CD4-positive, CD25-positive, alpha-beta regulatory T cell (primary cell): ENCODE data around the gene SPECC1. TPM values are rescaled to one million over a fixed set of nuclear protein-coding genes. Genes with fewer than 3 reads are reported as not detected.

Experiments used
- ATAC-seq, 2 donors: fragments of 150-1000 bp; cut with Tn5 transposase; one replicate each; pipeline ENCODE4 v1.10.0; 2021; ENCODE audit warnings: low read depth in 2 of 2, moderate number of reproducible peaks in 2 of 2, moderate library complexity in 1 of 2
- DNase-seq, 3 donors: peaks; one replicate each; pipeline versions ENCODE4 v3.0.0 to v3.0.0-alpha.2; 2012 to 2022; ENCODE audit warnings: mixed read lengths in 1 of 3
- H3K27ac ChIP-seq: one replicate; pipeline ENCODE4 v1.7.0; 2013; ENCODE audit warnings: mild to moderate bottlenecking, low read length; ENCODE audit not compliant: insufficient read depth, poor library complexity, severe bottlenecking
- H3K27me3 ChIP-seq: one replicate; pipeline ENCODE4 v1.7.0; 2013; ENCODE audit warnings: low read length; ENCODE audit not compliant: control insufficient read depth, insufficient read depth
- H3K36me3 ChIP-seq: one replicate; pipeline ENCODE4 v1.7.0; 2013; ENCODE audit warnings: mild to moderate bottlenecking, low read length, moderate library complexity; ENCODE audit not compliant: control insufficient read depth, insufficient read depth
- H3K4me1 ChIP-seq: 2 replicates; pipeline ENCODE4 v1.7.0; 2013; ENCODE audit warnings: mild to moderate bottlenecking, low read length; ENCODE audit not compliant: insufficient read depth, control insufficient read depth, poor library complexity, severe bottlenecking
- H3K4me3 ChIP-seq: one replicate; pipeline ENCODE4 v1.7.0; 2013; ENCODE audit warnings: low read depth, mild to moderate bottlenecking, low read length, moderate library complexity
- H3K9me3 ChIP-seq, 2 experiments: 1 replicate in 1 of 2; 2 replicates in 1 of 2; pipeline ENCODE4 v1.7.0; 2013; ENCODE audit warnings: low read length in 2 of 2, mild to moderate bottlenecking in 1 of 2, moderate library complexity in 1 of 2; ENCODE audit not compliant: control insufficient read depth in 2 of 2
- H3K27ac Mint-ChIP-seq, 3 donors: one replicate each; pipeline ENCODE4 v1.8.0; 2020 to 2022; ENCODE audit warnings: mild to moderate bottlenecking in 3 of 3, mixed read lengths in 3 of 3, moderate library complexity in 2 of 3
- H3K27me3 Mint-ChIP-seq: one replicate; pipeline ENCODE4 v1.8.0; 2022; ENCODE audit warnings: mild to moderate bottlenecking, mixed read lengths
- H3K36me3 Mint-ChIP-seq: one replicate; pipeline ENCODE4 v1.8.0; 2020; ENCODE audit warnings: mixed read lengths
- H3K4me1 Mint-ChIP-seq, 4 donors: one replicate each; pipeline ENCODE4 v1.8.0; 2020 to 2022; ENCODE audit warnings: mixed read lengths in 4 of 4, mild to moderate bottlenecking in 1 of 4
- H3K4me3 Mint-ChIP-seq, 4 donors: one replicate each; pipeline ENCODE4 v1.8.0; 2020 to 2022; ENCODE audit warnings: mild to moderate bottlenecking in 4 of 4, mixed read lengths in 4 of 4, moderate library complexity in 3 of 4
- H3K9me3 Mint-ChIP-seq, 7 donors: one replicate each; pipeline ENCODE4 v1.8.0; 2020 to 2022; ENCODE audit warnings: mixed read lengths in 7 of 7, mild to moderate bottlenecking in 3 of 7, moderate library complexity in 2 of 7
- polyA plus RNA-seq, 4 donors: library from polyadenylated mRNA; unstranded; fragments of 300-500 nt; fragmentation: Illumina TruSeq; gene quantifications; one replicate each; pipeline ENCODE4 v1.2.3, GENCODE V29; 2021
- total RNA-seq: library from RNA; stranded (reverse); gene quantifications from one replicate; pipeline ENCODE4 v1.2.3, GENCODE V29; 2022

SPECC1 gene
- total and polyA plus RNA-seq, 5 donors from 2014 or later = 0.62 to 6.5 (median 1.2) TPM

- no peaks in the 10 kb centered on the region for H3K36me3 ChIP-seq
- no peaks in the 10 kb centered on the region for H3K9me3 ChIP-seq
- H3K4me1 ChIP-seq = peaks cover 21% of the 10 kb centered on the region
- ATAC-seq (no peak), DNase-seq (no peak)
- H3K4me3 ChIP-seq = peak overlapping the region; percentile 87
- Mint-ChIP-seq H3K4me1 (peaks cover 14 to 44% (median 27%) of the 10 kb centered on the region in 4 donors), H3K27ac (peak overlapping the region; percentile 94 to 99 (median 97)), H3K4me3 (peak overlapping the region; percentile 95 to 99 (median 97)), H3K36me3 (peaks cover 11% of the 10 kb centered on the region), H3K9me3 (peaks cover 0 to 2% (median 0%) of the 10 kb centered on the region in 7 donors), H3K27me3 (no peaks in the 10 kb centered on the region)
- peak overlapping the region; percentile 91 for H3K27ac ChIP-seq
- no peaks in the 10 kb centered on the region for H3K27me3 ChIP-seq
Measured at GRCh38 chr17:19978805-19979211, 30.4 kb upstream of the SPECC1 start.

- Mint-ChIP-seq H3K4me3 (peak overlapping the region in 3 of 4 donors; percentile 48 to 77 (median 74)), H3K27me3 (no peaks in the 10 kb centered on the region), H3K36me3 (peaks cover 8% of the 10 kb centered on the region)
Measured at GRCh38 chr17:19979917-19980770, 29.0 kb upstream of the SPECC1 start.

GRCh38 chr17:19986941-19987861, 22.0 kb upstream of the SPECC1 start:
- peak overlapping the region in 1 of 3 donors; percentile 41 for H3K27ac Mint-ChIP-seq
- Histone ChIP-seq H3K4me1 (no peaks in the 10 kb centered on the region), H3K9me3 (no peaks in the 10 kb centered on the region), H3K27me3 (no peaks in the 10 kb centered on the region), H3K27ac (no peak overlapping the region), H3K36me3 (no peaks in the 10 kb centered on the region), H3K4me3 (no peak overlapping the region)
- ATAC-seq (no peak), DNase-seq (peak in 1 of 3 donors; percentile 28)
- peaks cover 34% of the 10 kb centered on the region for H3K27me3 Mint-ChIP-seq
- H3K4me3 Mint-ChIP-seq = no peak overlapping the region
- H3K36me3 Mint-ChIP-seq = no peaks in the 10 kb centered on the region
- H3K4me1 Mint-ChIP-seq = no peaks in the 10 kb centered on the region
- H3K9me3 Mint-ChIP-seq = no peaks in the 10 kb centered on the region

More at GRCh38 chr17:19979917-19980770, 29.0 kb upstream of the SPECC1 start:
- Histone ChIP-seq H3K9me3 (no peaks in the 10 kb centered on the region), H3K4me1 (peaks cover 21% of the 10 kb centered on the region), H3K4me3 (no peak overlapping the region), H3K27ac (no peak overlapping the region), H3K27me3 (no peaks in the 10 kb centered on the region), H3K36me3 (no peaks in the 10 kb centered on the region)
- Mint-ChIP-seq H3K4me1 (peaks cover 7 to 31% (median 21%) of the 10 kb centered on the region in 4 donors), H3K9me3 (peaks cover 0 to 2% (median 0%) of the 10 kb centered on the region in 7 donors), H3K27ac (no peak overlapping the region)
- ATAC-seq (no peak), DNase-seq (no peak)

GRCh38 chr17:19987897-19988296, 21.3 kb upstream of the SPECC1 start:
- Histone ChIP-seq H3K9me3 (no peaks in the 10 kb centered on the region), H3K27ac (no peak overlapping the region), H3K27me3 (no peaks in the 10 kb centered on the region), H3K36me3 (no peaks in the 10 kb centered on the region), H3K4me3 (no peak overlapping the region), H3K4me1 (peaks cover 2% of the 10 kb centered on the region)
- no peak for DNase-seq
- H3K4me3 Mint-ChIP-seq = no peak overlapping the region
- no peaks in the 10 kb centered on the region for H3K36me3 Mint-ChIP-seq
- ATAC-seq = no peak
- peaks cover 41% of the 10 kb centered on the region for H3K27me3 Mint-ChIP-seq
- no peaks in the 10 kb centered on the region for H3K9me3 Mint-ChIP-seq
- H3K27ac Mint-ChIP-seq = no peak overlapping the region
- H3K4me1 Mint-ChIP-seq = peaks cover 0 to 4% (median 2%) of the 10 kb centered on the region in 4 donors

GRCh38 chr17:19991252-19991885, 17.8 kb upstream of the SPECC1 start:
- H3K27ac ChIP-seq = no peak overlapping the region
- no peaks in the 10 kb centered on the region for H3K36me3 ChIP-seq
- Mint-ChIP-seq H3K4me1 (peaks cover 0 to 6% (median 2%) of the 10 kb centered on the region in 4 donors), H3K27ac (no peak overlapping the region), H3K9me3 (no peaks in the 10 kb centered on the region), H3K27me3 (peaks cover 50% of the 10 kb centered on the region), H3K36me3 (no peaks in the 10 kb centered on the region), H3K4me3 (no peak overlapping the region)
- H3K27me3 ChIP-seq = no peaks in the 10 kb centered on the region
- no peak for DNase-seq
- no peak for ATAC-seq
- H3K4me1 ChIP-seq = peaks cover 4% of the 10 kb centered on the region
- no peaks in the 10 kb centered on the region for H3K9me3 ChIP-seq
- H3K4me3 ChIP-seq = no peak overlapping the region

GRCh38 chr17:19992803-19993713, 16.1 kb upstream of the SPECC1 start:
- H3K9me3 ChIP-seq = no peaks in the 10 kb centered on the region
- no peak overlapping the region for H3K27ac ChIP-seq
- no peak overlapping the region for H3K4me3 ChIP-seq
- ATAC-seq (peak; percentile 95 to 97), DNase-seq (peak; percentile 59 to 79 (median 75))
- Mint-ChIP-seq H3K4me3 (peak overlapping the region in 2 of 4 donors; percentile 54 to 67), H3K9me3 (no peaks in the 10 kb centered on the region), H3K4me1 (peaks cover 0 to 7% (median 4%) of the 10 kb centered on the region in 4 donors), H3K27me3 (peaks cover 58% of the 10 kb centered on the region), H3K27ac (peak overlapping the region in 1 of 3 donors; percentile 60), H3K36me3 (no peaks in the 10 kb centered on the region)
- H3K36me3 ChIP-seq = no peaks in the 10 kb centered on the region
- H3K4me1 ChIP-seq = peaks cover 4% of the 10 kb centered on the region
- no peaks in the 10 kb centered on the region for H3K27me3 ChIP-seq
